Right hindlimb (tissue), 1 donor: ENCODE results near the gene TCF7L1.
A peak's percentile ranks its signal among the peaks of the same experiment; 100 is the strongest.
"Not testable (repeated sequence)": the region's sequence is repeated elsewhere in the genome, so short reads cannot be mapped to it uniquely, and the experiment has no call there.

ENCODE experiments used
- DNase-seq: peaks from one replicate; pipeline ENCODE4 v3.0.0-alpha.2; 2018

Gene TCF7L1

DNA sequence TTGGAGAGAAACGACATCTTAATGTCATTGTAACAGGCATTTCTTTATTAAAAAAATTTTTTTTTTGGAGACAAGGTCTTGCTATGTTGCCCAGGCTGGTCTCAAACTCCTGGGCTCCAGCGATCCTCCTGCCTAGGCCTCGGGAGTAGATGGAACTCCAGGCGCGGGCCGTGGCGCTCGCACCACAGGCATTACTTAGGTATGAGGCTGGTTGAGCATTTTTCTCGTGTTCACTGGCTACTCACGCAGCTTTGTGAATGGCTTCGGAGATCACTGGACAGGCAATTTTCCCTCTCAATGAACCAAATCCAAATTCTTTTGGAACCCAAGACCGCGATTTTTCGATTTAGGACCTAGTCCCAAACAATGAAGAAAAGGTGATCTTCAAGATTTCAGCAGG, 795 bp upstream of the TCF7L1 start:
- DNase-seq: no peak

DNA sequence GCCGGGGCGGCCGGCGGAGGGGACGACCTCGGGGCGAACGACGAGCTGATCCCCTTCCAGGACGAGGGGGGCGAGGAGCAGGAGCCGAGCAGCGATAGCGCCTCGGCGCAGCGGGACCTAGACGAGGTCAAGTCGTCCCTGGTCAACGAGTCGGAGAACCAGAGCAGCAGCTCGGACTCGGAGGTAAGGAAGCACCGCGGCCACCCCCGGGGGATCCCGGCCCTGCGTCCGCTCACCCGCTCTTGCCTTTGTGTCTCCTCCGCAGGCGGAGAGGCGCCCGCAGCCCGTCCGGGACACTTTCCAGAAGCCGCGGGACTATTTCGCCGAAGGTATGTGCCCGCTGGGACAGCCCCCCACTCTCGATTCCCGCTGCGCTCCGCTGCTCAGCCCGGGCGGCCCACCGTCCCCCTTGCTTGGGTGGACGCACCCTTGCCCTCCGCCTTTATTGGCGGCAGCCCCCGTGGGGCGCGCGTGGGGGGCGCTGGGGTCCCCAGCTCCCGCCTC, 611 bp downstream of the TCF7L1 start:
- peak; percentile 62 for DNase-seq

DNA sequence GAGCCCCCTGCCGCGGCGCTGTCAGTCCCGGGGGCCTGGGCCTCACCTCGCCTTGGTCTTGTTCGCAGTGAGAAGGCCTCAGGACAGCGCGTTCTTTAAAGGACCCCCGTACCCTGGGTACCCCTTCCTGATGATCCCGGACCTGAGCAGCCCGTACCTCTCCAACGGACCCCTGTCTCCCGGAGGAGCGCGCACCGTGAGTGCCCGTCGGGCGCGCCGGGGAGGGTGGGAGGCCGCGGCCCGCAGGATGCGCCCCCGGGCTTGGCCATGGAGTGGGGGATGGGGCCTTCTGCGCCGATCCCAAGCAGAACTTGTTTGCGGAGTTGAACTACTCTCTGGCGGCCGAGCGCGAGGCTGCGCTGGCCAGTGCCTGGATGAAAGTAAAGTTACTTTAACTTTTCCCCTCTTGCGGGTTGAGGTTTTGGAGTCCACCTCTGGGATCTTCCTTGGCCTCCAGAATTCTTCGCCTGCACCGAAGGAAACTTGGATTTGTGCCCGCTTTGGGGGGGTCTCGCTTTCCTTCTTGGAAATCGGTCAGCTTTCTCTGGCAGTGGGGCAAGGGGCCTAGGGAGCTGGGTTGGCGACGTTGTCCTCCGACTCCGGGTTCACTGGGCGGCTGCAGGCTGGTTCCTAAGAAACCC, 1.2 kb downstream of the TCF7L1 start:
- peak; percentile 79 for DNase-seq

DNA sequence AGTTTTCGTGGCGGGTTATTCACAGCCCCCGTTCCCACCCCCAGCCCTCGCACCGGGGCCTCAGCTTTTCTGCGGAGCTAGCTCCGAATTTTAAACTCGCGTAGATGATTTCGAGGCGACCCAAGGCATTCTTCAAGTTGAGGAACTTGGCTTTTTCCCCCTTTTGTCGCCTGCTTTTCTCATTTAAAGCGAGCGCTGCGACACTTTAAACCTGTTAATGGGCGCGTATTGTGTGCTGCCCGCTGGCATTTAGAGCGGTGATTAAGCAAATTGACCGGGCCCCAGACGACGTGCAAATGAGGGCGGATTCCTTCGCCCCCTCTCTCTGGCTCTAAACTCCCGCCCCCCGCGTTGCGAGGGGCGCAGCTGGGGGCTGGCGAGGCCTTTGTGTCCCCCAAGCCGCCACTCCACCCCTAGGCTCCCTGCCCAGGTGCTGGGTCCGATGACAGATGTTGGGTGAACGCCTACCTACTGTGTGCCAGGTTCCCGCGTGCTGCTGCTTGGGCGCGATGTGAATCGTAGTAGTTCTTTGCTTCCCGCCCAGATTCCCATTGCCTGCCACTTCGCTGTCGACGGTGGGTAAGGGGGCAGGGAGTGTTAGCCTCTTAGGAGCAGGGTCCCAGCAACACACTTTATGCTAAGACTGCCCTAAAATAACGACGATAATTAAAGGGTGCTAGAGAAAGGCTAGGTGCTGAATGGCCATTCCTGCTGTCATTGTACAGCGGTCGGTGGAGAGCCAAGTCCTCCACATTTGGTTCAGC, 1.9 kb downstream of the TCF7L1 start:
- DNase-seq: peak; percentile 54

DNA sequence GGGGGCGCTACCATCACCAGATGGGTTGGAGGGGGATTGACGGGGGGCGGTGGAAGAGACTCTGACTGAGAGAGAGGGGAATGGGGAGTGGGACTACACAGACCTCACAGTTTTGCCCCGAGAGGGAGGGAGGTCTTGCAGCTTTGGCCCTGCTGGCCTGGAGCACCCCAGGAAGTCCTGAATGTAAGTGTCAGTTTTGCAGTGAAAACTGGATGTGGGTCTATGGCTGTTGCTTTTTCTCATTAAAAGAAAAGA, 2.4 kb downstream of the TCF7L1 start:
- DNase-seq: no peak

DNA sequence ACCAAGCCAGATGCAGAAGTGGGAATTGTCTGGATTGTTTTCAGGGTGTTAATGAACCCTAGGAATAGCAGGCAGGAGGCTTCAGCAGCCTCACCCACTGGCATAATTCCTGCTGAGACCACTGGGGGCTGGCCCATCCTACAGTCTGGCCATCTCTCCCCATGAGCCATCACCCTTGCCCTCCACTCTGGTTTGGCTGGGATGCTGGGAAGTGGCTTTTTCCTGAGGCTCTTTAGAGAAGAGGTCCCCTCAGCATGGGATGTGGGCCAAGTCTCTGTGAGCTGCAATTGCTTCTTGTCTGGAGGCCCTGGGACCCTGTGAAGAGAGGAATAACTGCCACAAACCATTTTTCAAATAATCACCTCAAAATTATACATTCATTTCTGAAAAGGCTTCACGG, 4.0 kb downstream of the TCF7L1 start:
- peak; percentile 49 for DNase-seq

DNA sequence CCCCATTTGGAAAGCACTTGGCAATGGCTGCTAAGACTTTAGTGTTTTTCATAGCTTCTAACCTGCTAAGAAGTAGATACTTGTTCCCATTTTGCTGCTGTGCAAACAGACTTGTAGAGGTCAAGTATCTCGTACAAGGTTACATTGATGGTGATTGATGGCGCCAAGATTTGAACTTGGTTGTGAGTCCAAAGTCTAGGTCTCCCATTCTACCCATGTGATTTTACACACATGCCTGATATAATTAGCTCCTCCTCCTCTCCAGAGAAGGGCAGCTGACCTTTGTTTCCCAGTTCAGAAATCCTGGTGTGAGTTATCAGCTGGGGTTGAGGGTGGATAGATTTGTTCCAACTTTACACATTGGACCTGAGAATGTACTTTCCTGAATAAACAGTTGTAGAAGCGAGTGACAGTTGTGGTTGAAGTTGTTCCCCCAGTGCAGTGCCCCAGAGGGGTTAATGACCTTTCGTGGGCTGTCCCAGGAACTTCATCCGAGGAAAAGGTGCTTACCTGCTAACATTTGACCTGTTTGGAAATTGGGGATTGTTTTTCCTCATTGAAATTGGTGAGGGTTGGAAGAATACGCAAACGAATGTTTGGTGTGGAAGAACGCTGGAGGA, 10.4 kb downstream of the TCF7L1 start:
- no peak for DNase-seq

DNA sequence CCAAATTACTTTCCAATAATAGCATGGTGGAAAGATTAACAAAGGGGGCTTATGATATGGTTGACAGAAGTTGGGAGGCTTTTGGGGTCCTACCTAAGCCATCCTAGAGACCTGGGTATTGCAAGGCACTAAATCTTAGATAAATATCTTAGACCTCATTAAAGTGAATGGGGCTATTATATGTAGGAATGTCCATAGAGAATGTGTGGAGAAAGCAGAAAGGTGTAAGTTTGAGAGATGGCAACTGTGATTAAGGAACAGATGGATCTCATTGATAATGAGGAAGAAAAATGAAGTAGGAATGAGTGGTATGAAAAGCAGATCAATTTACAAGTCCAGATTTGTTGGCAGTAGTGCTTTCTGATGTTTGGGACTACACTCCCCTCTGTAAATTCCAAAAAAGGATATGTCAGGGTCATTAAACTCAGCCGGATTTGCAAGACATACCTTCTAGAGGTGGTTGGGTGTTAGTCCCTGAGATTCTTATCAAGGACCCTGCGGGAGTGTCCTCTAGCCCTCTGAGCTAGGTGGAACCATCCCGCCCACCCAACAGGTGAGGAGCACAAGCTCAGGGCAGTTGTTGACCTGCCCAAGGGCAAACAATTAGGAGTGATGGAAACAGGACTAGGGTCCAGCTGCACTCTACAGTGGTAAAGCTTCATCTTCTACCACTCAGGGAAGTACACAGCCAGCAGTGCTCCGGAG, 12.1 kb downstream of the TCF7L1 start:
- no peak for DNase-seq

DNA sequence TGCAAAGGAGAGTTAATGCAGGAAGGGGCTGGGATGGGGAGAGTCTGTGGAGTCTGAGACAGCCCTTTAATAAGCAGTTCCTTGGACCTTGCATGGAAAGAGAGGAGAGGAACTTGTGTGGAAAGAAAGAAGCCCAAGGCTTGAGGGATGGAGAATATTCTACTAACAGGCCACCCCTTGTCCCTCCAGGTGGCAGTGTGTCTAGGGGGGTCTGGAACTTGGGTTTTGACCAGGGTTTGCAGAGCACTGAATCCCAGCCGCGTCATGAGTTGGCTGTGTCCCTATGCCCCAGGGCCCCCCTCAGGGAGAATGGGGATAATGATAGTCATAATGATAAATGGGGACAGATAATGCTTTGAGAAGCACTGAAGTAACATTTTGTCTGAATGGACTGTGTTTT, 15.0 kb downstream of the TCF7L1 start:
- no peak for DNase-seq

DNA sequence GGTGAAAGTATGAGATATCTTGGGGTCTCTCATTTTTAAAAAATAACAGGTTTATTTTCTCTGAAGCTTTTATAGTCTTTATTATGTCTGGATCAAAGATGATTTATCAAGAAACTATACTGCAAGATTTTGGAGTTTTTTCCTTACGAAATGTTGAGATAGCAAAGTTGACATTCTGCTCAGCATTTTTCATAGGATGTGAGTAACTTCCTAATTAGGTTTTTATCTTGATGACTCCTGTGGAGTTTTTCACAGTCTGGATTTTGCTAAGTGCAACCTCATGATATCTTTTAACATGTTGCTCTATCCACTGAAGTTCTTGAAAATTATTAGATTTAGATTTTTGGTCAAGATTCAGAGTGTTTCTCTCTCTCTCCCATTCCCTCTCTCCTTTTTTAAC, 17.8 kb downstream of the TCF7L1 start:
- DNase-seq: no peak

DNA sequence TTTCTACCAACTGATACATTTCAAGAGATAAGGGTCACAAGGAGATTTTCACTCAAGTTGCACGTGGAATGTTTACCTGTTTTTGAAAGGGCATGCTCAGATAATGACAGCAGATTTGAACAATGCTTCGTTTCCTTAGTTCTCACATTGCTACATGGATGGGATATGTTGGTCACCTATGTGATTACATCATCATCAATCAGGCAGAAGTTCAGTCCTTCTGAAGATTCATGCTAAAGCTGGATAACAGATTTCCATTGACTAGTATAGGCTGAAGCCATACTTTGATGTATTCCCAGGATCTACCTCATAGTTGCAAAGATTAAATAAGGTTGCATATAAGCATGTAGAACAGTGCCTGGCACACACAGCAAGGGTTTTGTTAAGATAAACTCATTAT, 19.7 kb downstream of the TCF7L1 start:
- DNase-seq: no peak

DNA sequence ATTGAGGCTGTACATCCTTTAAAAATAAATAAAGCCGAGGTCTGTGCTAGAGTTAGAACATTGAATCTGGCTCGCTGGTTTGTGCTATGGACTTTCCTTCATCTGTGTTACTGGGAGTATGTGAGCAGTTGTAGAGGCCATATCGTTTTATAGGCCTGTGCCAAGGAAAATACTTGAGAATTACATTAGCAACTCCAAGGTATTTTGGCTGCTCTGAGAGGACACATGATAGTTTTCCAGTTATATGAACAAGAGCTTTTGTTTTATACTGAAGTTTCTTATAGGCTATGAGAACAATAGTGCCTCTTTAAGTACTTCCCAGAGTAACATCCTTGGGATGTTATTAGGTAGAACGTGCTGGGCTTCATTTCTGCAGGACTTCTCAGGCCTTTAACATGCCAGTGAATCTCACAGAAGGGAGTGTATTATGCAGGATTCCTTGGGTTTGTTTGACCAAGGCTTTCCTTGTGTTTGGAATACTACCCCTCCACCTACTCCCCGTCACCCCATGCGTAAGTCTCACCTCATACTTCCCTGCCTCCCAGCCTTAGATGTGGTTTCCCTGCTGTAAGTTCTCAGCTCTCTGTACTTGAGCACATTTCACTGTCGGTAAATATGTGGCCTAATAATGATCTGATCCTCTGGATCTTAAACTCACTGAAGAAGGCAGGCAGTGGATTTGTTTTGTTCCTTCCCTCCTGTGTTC, 21.0 kb downstream of the TCF7L1 start:
- no peak for DNase-seq

DNA sequence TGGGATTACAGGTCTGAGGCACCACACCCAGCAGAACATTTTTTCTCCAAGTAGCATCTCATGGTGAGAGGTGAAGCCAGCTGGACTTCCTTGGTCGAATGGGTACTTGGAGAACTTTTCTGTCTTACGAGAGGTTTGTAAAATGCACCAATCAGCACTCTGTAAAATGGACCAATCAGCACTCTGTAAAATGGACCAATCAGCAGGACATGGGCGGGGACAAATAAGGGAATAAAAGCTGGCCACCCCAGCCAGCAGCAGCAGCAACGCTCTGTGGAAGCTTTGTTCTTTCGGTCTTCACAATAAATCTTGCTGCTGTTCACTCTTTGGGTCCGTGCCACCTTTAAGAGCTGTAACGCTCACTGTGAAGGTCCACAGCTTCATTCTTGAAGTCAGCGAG, 21.9 kb downstream of the TCF7L1 start:
- DNase-seq: not testable (repeated sequence)

DNA sequence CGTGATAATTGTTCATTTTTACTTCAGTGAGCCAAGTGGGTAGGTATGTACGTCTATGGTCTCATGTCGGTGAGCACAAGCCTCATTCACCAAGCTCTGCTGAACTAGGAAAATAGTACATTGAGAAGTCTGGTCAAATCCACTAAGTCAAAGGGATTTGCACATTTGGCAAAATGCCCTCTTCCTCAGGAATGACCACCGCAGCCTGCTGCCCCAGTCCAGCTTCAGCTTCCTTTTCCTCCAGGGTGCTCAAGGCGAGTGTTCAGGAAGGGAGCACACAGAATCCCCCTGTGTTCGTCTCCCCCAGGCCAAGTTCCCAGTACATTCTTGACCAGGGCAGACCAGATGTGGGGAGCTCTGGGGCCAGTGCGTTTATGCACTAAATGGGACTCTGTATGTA, 23.0 kb downstream of the TCF7L1 start:
- DNase-seq: peak; percentile 57

DNA sequence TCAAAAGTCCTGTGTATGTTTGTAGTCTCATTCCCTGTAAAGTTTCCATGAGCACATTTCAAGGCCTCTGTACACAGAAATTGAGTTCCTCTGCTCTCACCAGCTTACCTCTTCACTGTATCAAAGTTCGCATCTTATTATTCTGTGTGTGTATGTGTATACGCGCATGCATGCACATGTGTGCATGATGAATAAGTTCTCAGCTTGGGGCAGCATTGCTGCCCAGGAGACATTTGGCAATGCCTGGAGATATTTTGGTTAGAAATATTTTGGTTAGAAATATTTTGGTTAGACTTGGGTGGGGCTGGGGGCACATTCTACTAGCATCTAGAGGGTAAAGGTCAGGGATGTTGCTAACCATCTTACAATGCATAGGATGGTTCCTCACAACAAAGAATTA, 23.4 kb downstream of the TCF7L1 start:
- DNase-seq: no peak

DNA sequence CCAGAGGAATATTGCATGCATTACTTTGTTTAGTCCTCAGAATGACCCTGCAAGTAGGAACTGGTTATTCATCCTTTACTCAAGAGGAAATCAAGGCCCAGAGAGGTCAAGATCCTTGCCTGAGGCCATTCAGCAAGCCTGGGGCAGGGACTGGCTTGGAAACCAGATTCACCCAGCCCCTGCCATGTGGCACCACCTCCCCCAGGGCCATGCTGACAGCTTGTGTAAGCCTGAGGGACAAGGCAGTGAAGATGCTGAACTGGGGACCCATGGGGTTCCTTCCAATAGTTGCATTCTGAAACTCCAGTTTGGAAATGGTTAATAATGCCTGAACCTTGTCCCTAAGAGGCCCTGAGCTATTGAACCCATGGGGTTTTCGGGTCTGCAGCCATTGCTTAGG, 24.2 kb downstream of the TCF7L1 start:
- DNase-seq: no peak

DNA sequence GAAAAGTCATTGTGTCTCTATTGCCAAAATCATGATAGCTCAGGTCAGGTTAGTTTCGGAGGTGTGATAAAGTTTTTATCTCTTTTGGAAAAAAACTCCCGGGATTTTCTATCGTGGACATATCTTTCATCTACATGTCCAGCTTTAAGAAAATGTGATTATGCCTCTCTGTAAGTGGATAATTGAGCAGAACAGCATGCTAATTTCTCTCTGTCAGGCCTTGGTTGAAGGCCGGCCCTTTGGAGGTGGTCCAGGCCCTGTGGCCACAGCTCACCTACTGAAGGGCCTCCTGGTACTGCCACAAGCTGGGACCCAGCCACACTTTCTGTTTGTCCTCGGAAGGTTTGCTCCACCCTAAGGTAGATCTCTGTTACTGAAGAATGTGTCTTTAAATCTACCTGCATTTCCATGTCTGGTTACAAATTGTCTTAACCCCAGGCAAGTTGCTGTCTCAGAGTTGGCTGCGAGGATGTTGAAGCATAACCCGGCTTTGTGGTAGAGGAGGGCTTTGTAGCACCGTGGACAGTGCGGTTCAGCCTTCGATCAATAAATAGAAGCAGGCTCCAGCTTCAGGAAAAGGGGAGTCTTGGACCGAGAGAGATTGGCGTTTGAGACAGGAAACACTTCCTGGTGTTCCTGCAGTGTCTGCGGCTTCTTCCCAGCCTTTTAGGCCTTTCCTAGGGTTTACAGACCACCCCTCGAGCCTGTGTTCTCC, 25.5 kb downstream of the TCF7L1 start:
- no peak for DNase-seq

DNA sequence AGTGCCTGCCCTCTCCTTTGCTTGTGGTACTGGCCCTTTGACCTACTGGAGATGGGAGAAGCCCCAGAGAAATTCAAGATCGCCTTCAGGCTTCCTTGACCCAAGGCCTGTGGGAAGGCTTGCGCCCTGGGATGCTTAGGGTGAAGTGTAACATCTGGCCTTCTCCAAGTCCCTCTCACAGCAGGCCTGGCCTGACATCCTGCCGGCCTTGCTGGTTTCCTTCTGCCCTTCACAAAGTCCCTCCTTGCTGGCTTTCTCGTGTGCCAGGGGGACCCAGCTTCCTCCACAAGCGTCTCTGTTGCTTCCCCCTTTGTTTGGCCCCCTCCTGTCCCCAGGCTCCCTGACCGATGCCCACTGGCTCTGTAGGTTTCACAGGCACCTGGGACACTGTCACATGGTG, 26.4 kb downstream of the TCF7L1 start:
- DNase-seq: no peak

DNA sequence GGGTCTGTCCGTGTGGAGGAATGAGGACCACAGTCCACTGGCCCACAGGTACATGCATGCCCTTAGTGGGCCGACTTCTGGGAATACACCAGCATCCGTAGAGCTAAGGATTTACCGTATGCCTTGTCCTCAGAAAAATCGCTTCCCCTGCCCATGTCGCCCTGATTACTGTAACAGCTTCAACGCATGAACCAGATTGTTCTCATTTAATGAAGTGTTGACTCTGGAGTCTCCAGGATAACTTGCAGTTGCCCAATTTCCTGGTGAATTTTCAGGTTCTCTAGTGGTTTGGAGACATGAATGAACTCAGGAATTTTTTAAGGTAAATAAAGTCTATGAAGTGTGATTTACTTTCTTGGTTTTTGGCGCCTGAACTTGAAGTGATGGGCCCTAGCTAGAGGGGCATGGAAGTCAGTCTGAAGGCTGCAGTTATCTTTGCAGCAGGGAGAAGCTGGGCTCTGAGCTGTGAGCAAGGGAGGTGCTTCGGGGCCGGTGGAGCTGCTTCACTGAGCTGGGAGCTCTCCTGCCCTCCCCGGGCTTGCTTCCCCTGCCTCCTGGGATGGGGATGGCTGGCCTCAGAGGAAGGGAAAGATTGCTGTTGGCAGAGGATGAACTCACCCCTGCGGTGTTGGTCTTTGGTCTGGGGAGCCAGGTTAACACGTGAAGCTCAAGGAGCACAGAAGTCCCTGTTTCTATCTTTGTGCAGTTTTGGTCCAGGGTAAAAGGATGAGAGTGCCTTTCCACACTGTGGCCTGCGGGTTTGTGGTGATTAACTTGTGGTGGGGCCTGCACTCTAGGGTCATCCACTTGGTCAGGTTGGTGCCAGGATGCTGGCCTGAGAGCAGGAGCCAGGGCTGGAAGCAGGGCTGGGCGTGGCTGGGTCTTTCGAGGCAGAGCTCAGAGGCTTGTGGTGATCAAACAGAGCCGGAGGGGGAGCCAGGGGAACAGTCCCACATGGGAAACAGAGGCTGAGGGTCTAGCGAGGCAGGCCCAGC, 28.1 kb downstream of the TCF7L1 start:
- peak; percentile 48 for DNase-seq

DNA sequence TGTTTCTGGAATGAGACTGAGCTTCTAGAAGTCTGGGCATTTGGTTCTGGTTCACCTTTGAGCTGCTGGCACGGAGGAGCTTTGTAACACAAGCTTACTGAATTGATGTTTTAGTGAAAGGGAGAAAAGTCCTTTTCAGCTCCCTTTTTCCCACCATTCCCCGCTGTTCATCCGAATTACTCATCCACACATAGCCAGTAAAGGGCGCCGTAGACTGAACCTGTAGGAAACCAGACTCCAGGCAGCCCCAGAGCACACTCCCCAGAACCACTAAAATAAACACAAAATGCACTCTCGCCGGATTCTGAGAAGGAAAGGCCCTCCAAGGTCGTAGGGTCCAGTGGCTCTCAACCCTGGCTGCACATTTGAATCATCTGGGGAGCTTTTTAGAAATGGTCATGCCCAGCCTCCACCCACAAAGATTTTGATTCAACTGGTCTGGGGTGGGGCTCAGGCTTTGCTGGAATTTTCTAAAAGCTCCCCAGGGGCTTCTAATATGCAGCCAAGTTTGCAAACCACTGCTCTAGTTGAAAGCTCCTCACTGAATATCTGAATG, 29.6 kb downstream of the TCF7L1 start:
- peak; percentile 60 for DNase-seq

DNA sequence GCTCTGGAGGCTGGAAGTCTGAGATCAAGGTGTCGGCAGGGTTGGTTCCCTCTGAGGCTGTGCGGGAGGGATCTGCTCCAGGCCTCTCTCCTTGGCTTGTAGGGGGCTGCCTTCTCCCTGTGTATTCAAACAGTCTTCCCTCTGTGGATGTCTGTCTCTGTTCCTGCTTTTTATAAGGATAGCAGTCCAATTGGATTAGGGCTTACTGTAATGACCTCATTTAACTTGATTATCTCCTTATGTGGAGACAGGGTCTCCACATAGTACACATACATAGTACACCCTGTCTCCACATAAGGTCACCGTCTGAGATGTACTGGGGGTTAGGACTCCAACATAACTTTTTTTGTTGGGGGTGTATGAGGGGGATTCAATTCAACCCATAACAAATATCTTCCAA, 30.5 kb downstream of the TCF7L1 start:
- no peak for DNase-seq
